Measurements from ENCODE around the gene NUAK2.
A peak's percentile ranks its signal among the peaks of the same experiment; 100 is the strongest.

DNA sequence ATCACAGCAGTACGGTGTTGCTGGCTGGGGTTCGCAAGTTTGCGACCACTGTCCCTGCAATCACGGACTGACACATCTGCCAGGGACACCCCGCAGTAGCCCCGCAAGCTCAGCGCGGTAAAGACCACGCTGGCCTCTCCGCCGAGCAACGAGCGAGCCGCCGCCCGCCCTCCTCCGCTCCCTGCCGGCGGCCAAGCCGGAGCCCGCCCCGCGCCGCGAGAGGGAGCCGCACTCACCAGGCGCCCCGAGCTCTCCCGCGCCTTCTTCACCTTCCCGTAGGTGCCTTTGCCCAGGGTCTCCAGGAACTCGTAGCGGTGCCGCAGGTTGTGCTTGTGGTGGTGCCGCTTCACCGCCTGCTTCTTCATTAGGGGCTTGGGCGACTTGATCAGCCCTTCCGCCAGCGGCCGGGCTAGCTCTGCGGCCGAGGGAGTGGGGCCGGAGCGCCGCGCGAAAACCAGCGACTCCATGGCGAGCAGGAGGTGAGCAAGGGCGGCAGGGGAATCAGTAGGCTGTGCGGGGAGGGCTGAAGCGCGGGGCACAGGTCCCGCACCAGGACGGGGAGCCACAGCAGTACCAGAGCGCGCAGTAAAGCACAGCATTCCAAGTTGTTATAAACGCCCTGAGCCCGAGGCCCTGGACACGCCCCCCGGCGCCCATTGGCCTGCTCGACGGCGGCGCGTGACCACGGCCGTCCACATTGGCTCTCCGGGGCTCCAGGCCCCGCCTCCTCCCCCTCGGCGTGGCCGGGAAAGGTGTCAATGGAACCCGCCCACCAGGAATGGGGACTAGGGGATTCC is at the start of gene NUAK2:
- TF ChIP-seq, protein P1, sequence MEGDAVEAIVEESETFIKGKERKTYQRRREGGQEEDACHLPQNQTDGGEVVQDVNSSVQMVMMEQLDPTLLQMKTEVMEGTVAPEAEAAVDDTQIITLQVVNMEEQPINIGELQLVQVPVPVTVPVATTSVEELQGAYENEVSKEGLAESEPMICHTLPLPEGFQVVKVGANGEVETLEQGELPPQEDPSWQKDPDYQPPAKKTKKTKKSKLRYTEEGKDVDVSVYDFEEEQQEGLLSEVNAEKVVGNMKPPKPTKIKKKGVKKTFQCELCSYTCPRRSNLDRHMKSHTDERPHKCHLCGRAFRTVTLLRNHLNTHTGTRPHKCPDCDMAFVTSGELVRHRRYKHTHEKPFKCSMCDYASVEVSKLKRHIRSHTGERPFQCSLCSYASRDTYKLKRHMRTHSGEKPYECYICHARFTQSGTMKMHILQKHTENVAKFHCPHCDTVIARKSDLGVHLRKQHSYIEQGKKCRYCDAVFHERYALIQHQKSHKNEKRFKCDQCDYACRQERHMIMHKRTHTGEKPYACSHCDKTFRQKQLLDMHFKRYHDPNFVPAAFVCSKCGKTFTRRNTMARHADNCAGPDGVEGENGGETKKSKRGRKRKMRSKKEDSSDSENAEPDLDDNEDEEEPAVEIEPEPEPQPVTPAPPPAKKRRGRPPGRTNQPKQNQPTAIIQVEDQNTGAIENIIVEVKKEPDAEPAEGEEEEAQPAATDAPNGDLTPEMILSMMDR (IDR thresholded peaks at IDR 0.05), result peak in 1 of 3 donors; percentile 33
- peak; percentile 20 for TF ChIP-seq POLR2A (IDR thresholded peaks at IDR 0.05)
- no peak for TF ChIP-seq EP300 (IDR thresholded peaks at IDR 0.05)

Data from ovary (tissue), 3 donors.